ENCODE results near the gene SGPP2. TPM values are rescaled to one million over a fixed set of nuclear protein-coding genes. Genes with fewer than 3 reads are reported as not detected.

Gene SGPP2
- total and polyA plus RNA-seq, 2 experiments from 2014 or later, result 0.08 TPM; not detected in 1

GRCh38 chr2:222442665-222443064 lies 18.3 kb downstream of the SGPP2 start (continued):
- TF ChIP-seq CTCF (conservative IDR thresholded peaks at IDR 0.05; ENCODE audit: low read depth in 2 of 2) (no peak), ZNF114 (CRISPR knock-in tag; IDR thresholded peaks at IDR 0.05) (no peak), STAT1 (IDR thresholded peaks at IDR 0.05; ENCODE audit: unreplicated experiment) (no peak), NANOG (IDR thresholded peaks at IDR 0.05; ENCODE audit: borderline replicate concordance) (no peak), ZNF331 (CRISPR knock-in tag; IDR thresholded peaks at IDR 0.05; ENCODE audit: low read depth) (no peak), REST (IDR thresholded peaks at IDR 0.05; ENCODE audit: unreplicated experiment) (no peak), ETS1 (IDR thresholded peaks at IDR 0.05) (no peak)

- Histone ChIP-seq H4K20me1 (replicated peaks; ENCODE audit: insufficient read depth) (no peaks in the 10 kb centered on the region), H3K4me2 (no peak overlapping the region), H2AFZ (no peak overlapping the region), H3K36me3 (ENCODE audit: insufficient read depth) (no peaks in the 10 kb centered on the region), H3K27ac (ENCODE audit: low read depth) (no peak overlapping the region), H3K4me1 (ENCODE audit: insufficient read depth) (no peaks in the 10 kb centered on the region), H3K27me3 (ENCODE audit: insufficient read depth) (no peaks in the 10 kb centered on the region), H3K9me2 (ENCODE audit: insufficient read depth) (0 out of 2 replicates have a peak, but pooled peaks cover 11% of the 10 kb centered on the region), H3K79me2 (replicated peaks; ENCODE audit: insufficient read depth) (no peaks in the 10 kb centered on the region), H3F3A (replicated peaks; ENCODE audit: low read depth) (no peaks in the 10 kb centered on the region), H3K4me3 (no peak overlapping the region)
- Mint-ChIP-seq H3K27ac (no peak overlapping the region), H3K27me3 (ENCODE audit: insufficient read depth, low read depth, poor library complexity) (peaks cover 1% of the 10 kb centered on the region), H3K4me1 (no peaks in the 10 kb centered on the region), H3K36me3 (ENCODE audit: low read depth) (no peaks in the 10 kb centered on the region), H3K4me3 (no peak overlapping the region), H3K9me3 (no peaks in the 10 kb centered on the region)
- ATAC-seq, result no peak
- peak; percentile 13 for DNase-seq (ENCODE audit: low spot score)
- TF ChIP-seq ZNF331 (CRISPR knock-in tag; IDR thresholded peaks at IDR 0.05; ENCODE audit: low read depth) (no peak), STAT1 (IDR thresholded peaks at IDR 0.05; ENCODE audit: unreplicated experiment) (no peak), REST (IDR thresholded peaks at IDR 0.05; ENCODE audit: unreplicated experiment) (no peak), CTCF (conservative IDR thresholded peaks at IDR 0.05; ENCODE audit: low read depth in 2 of 2) (no peak), ETS1 (IDR thresholded peaks at IDR 0.05) (no peak), JUNB (IDR thresholded peaks at IDR 0.05; ENCODE audit: unreplicated experiment) (no peak), EZH2 (IDR thresholded peaks at IDR 0.05; ENCODE audit: low read depth, unreplicated experiment) (no peak), CREB1 (CRISPR knock-in tag; IDR thresholded peaks at IDR 0.05; ENCODE audit: low read depth) (no peak), ZNF114 (CRISPR knock-in tag; IDR thresholded peaks at IDR 0.05) (no peak), EZH2phosphoT487 (IDR thresholded peaks at IDR 0.05; ENCODE audit: unreplicated experiment) (no peak)
Measured at GRCh38 chr2:222445227-222445626, 20.9 kb downstream of the SGPP2 start.
